Right lung (tissue), 5 donors: ENCODE measurements around the gene GEMIN5. TPM values are rescaled to one million over a fixed set of nuclear protein-coding genes. Genes with fewer than 3 reads are reported as not detected.

Experiments used
- DNase-seq, 2 donors: peaks; one replicate each; pipeline ENCODE4 v3.0.0-alpha.2; 2013
- polyA plus RNA-seq, 5 donors: library from polyadenylated mRNA; unstranded; fragments of 120-200 nt; gene quantifications; one replicate each; pipeline versions ENCODE4 v1.2.1 to v1.2.3, GENCODE V29; 2013; ENCODE audit warnings: inconsistent platforms in 1 of 5, low replicate concordance in 1 of 5; ENCODE audit not compliant: insufficient read length in 5 of 5, insufficient read depth in 1 of 5

The GEMIN5 gene
- polyA plus RNA-seq, 5 donors, result 17.5 to 24.5 (median 21.8) TPM

DNA sequence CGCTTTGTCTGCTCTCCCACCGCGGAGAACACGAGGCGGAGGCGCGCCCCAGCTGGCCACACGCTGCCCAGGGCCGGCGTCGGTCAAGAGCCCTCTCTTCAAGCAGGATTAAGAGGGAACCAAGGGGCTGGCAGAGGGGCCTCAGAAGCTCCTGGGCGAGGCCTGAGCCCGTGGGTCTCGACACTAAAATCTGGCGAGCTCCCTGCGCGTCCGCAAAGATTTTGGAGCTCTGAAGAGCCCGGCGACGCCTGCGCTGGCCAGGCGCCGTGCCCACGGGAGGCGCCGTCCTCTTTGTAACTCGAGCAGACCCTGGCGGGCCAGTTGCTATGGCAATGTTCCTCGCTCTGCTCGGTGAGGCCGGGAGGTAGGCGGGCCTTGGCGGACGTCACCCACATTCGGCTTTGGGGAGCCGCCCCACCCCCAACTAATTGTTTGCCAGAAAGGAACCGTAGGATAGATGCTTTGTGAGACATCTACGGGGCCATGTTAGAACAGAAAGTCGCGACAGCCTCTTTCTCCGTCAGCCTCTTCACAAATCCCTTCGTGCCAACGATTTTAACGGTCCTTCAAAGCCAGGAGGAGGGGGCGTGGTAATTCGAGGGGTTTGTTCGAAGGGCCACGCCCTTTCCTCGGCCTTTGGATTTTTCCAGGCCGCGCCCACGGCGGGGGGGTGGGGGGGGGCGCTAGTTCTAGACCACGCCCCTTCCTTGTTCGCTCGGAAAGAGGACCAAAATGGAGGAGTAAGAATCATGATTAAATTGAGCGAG, 80.3 kb downstream of the GEMIN5 start:
- peak; percentile 98 to 99 for DNase-seq

DNA sequence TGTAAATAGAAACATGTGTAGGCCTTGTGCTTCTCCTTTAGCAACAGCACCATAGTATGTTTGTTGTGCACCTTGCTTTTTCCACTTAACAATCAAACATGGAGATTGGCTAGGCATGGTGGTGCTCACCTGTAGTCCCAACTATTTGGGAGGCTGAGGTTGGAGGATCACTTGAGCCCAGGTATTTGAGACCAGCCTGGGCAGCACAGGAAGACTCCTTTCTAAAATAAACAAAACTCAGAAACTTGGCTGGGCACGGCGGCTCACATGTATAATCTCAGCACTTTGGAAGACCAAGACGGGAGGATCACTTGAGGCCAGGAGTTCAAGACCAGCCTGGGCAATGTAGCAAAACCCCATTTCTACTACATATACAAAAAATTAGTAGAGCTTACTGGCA, 86.7 kb downstream of the GEMIN5 start:
- DNase-seq, result no peak

DNA sequence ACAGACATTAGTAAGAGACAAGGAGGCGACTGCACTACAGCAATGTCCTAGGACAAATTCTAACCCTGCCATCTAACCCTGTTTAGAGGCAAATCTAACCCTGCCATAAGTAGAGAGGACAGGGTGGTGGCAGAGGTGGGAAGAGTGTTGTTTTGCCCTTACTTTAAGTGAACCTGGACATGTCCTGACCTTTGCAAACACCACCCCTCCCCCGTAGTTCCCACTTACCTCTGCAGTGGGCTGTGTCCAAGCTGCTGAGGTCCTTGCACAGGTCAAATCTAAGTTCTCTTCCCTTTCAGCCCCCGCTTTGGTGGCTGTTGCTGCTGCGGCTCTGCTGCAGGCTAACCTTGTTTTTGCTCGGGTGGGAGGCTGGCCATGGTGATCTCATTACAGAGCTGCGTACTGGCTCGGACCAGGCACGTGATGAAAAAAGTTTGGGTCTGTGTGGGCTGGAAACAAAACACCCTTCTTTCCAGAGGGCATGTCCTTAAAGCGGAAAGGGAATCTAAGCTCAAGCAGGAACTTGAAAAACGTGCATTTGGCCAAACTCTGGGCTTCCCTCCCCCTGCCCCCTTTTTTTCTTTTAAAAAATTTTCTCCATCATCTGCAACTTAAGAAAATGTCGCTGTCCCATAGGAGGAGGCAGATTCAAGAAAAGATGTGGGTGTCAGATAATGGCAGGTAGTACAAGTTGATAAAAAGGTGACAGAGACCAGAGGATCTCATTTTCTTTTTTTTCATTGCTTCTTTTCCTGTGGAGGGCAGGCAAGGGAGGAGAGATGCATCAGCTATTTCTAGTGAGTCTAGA, 87.6 kb downstream of the GEMIN5 start, which contains the start of gene FAXDC2:
TSS of gene FAXDC2 (minus strand) at position 349 of the 808 bp plus-strand sequence. CDS start 12,425 bp downstream, outside the sequence.
- peak; percentile 81 to 87 for DNase-seq

DNA sequence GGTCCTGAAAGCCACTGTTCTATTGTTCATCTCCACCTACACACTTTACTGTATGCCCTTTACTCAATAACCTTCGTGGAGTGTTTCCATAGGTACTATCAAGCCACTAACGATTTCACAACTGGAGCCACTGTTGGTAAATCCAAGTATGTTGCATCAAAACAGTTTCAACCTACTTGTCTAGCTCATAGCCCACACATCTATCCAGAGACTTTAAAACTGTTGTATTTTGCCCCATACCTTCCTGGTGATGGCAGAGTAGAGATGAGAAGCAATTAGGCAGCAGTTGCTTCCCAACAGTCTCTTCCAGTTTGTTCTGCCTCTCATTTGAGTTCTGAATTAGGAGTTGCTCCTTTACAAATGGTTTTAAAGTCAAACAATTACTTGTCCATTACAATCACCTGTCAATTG, 88.2 kb downstream of the GEMIN5 start:
- no peak for DNase-seq

DNA sequence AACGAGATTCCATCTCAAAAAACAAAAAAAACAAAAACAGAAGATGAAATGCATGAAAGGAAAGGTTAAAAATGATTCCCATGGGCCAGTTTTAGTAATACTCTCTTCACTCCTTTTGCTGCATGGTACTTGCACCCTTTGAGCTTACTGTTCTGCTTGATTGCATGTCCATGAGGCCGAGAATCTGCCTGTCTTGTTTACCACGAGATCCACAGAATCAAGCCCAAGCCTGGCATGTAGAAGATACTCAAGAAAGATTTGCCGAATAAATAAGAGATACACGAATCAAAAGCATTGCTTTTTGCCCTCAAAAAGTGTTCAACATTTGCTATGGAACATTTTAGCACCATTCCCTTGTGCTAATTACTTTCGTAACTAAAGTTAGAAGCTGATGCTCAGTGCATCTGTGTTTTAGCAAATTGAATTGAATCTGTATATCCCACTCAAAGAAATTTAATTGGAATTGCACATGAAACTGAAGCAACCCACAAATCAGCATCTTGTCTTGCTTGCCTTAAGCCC, 88.7 kb downstream of the GEMIN5 start:
- DNase-seq, result no peak

DNA sequence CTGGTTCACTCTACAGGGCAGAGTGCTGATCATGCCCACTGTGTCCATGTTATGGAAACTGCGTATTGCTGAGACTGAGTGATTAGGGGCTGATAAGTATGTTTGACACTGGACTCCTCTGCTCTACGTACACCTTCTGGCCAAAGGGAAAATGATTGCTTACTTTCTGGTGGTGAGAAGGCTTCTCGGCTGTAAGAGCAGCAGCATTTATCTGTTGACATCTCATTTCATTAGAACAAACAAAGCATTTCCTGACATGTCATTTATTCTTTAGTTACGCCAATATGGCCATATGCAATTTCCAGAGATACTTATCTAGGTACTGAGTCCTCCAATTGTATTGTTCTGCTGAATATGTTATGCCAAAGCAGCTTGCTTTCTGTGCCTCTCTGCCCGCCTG, 93.2 kb downstream of the GEMIN5 start:
- DNase-seq, result no peak

DNA sequence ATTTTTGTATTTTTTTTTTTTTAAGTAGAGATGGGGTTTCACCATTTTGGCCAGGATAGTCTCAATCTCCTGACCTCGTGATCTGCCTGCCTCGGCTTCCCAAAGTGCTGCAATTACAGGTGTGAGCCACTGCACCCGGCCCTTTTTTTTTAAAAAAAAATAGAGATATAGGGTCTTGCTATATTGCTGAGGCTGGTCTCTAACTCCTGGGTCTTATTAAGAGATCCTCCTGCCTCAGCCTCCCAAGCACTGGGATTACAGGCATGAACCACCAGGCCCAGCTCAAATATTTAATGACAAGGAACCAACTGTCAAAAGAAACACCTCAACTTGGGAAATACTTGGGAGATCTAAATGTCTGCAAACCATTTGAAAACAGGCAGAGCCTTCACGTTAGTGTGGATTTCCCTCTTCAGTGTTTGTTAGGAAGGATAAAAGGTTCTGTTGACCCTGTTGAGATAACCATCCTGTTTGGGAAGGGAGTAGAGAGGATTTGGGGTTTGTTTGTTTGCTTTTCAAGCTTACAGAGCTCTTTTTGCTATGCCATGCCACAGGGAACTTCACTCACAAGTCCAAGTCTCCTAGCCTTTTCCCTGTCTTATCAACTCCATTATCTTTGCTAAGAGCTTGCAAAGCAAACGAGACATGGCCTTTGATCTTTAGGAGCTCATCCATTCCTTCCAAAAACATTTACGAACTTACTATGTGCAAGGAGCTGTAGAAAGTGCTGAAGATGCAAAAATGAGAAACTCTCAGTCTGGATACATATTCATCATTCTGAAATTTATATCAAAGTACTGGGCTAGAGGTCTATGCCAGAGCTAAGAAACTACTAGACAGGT, 95.1 kb downstream of the GEMIN5 start:
- DNase-seq, result no peak

DNA sequence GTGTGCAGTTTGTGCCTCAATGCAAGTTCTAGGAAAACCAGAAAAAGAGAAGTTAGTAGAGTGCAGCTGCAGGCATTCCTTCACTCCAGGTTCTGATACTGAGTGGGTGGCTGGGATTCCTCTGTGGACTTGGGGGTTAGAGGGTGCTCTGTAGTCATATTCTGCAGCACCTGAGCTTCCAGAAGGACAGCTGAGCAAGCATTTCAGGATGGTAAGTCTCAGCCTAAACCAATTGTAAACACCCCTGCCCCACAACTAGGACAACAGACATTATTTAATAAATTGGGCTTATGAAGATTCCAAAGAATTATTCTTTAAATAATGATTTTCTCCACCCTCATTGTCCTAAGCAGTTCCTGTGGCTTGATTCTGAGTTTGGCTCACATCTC, 96.7 kb downstream of the GEMIN5 start:
- no peak for DNase-seq

DNA sequence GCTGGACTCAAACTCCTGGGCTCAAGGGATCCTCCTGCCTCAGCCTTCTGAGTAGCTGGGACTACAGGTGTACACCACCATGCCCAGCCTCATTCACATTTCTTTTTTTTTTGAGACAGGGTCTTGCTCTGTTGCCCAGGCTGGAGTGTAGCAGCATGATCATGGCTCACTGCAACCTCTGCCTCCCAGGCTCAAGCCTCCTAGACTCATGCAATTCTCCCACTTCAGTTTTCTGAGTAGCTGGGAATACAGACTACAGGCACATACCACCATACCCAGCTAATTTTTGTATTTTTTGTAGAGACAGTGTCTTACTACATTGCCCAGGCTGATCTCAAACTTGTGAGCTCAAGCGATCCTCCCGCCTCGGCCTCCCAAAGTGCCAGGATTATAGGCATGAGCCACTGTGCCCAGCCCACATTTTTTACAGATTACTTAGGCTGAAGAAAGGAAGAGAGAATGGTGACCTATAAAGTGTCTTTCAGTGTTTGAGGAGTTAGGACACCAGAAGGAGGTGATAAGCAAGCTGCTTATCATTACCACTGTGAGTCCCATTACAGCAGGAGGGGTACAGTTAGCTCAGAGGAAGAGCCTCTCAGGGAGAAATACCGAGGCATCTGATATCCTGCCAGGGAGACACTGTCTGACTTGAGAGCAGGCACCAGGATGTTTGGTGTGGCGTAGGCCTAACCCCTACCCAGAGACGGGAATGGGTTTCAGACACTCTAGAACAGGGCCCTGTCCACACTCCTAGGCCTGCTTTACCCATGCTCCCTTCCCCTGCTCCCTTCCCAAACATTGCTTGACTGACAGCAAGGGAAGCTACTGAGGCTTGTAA, 97.4 kb downstream of the GEMIN5 start:
- no peak for DNase-seq

Other genes with a start within 250 kb of the GEMIN5 start
- gene LARP1, start 182.8 kb downstream of the GEMIN5 start, polyA plus RNA-seq, result 100 to 1,000 TPM in 1 of 5 donors, 10 to 100 TPM in 4; 80.8 to 109 (median 94.6) TPM
- gene FAXDC2, start 87.6 kb downstream of the GEMIN5 start, polyA plus RNA-seq, result 10 to 100 TPM; 27.9 to 53.8 (median 36.9) TPM
- 10 to 100 TPM; 74.5 to 97.8 (median 89.9) TPM for gene CNOT8, start 79.6 kb downstream of the GEMIN5 start, polyA plus RNA-seq
- gene MRPL22, start 2.9 kb upstream of the GEMIN5 start, polyA plus RNA-seq, result 10 to 100 TPM; 40.4 to 50.8 (median 47.3) TPM
- under 1 TPM; 0.13 to 0.42 (median 0.24) TPM for gene KIF4B, start 75.5 kb upstream of the GEMIN5 start, polyA plus RNA-seq